Colonic mucosa (tissue), 4 donors: ENCODE results near the gene TUBA1C. TPM values are rescaled to one million over a fixed set of nuclear protein-coding genes. Genes with fewer than 3 reads are reported as not detected.

Source experiments
- DNase-seq: peaks from one replicate; pipeline ENCODE4 v3.0.0-alpha.2; 2020
- H3K27ac ChIP-seq: fragments of 200-600 bp; one replicate; pipeline ENCODE4 v1.8.0; 2021
- H3K27me3 ChIP-seq: fragments of 200-600 bp; one replicate; pipeline ENCODE4 v1.8.0; 2021
- H3K36me3 ChIP-seq: fragments of 200-600 bp; one replicate; pipeline ENCODE4 v1.8.0; 2021
- H3K4me1 ChIP-seq: fragments of 200-600 bp; one replicate; pipeline ENCODE4 v1.8.0; 2021; ENCODE audit warnings: mild to moderate bottlenecking
- H3K4me3 ChIP-seq: fragments of 200-600 bp; one replicate; pipeline ENCODE4 v1.8.0; 2021
- H3K9ac ChIP-seq, 2 donors: one replicate each; pipeline ENCODE4 v1.7.0; 2013; ENCODE audit warnings: control low read depth in 2 of 2, low read depth in 2 of 2, low read length in 2 of 2
- H3K9me3 ChIP-seq: fragments of 200-600 bp; one replicate; pipeline ENCODE4 v1.8.0; 2021
- CTCF ChIP-seq: fragments of 200-600 bp; IDR thresholded peaks from one replicate; pipeline ENCODE4 v1.8.0; 2022; ENCODE audit warnings: antibody characterized with exemption, mild to moderate bottlenecking
- intact Hi-C: fragments of 100-400 bp; cut with DNase I; formaldehyde crosslinking; loops from one replicate; pipeline ENCODE4 v1.14.1; 2022
- total RNA-seq, 2 donors: library from RNA; stranded (reverse); fragmentation: NEBNext Ultra II Directional in 1 of 2; extraction: Animal tissue kit (Norgen Biotek cat#: 25700) in 1 of 2; gene quantifications; one replicate each; pipeline ENCODE4 v1.2.1, GENCODE V29; 2021
- donor health status: healthy.
- donor health status: DM: no; HTN: no; CAD: no.
- donor health status: DM: no; HTN: no; CAD: no.

Gene TUBA1C
- total RNA-seq, 2 donors from 2014 or later: 183 to 368 TPM

GRCh38 chr12:49225576-49226166, 39.2 kb upstream of the TUBA1C start:
- no peaks in the 10 kb centered on the region for H3K27me3 ChIP-seq
- intact Hi-C loops: no loop called here
- DNase-seq: no peak
- no peaks in the 10 kb centered on the region for H3K9me3 ChIP-seq
- H3K36me3 ChIP-seq: no peaks in the 10 kb centered on the region
- TF ChIP-seq CTCF: no peak
- no peak overlapping the region for H3K27ac ChIP-seq
- no peaks in the 10 kb centered on the region for H3K4me1 ChIP-seq
- H3K4me3 ChIP-seq: no peak overlapping the region
- H3K9ac ChIP-seq: no peak overlapping the region

GRCh38 chr12:49227713-49228112, 37.2 kb upstream of the TUBA1C start:
- H3K36me3 ChIP-seq: no peaks in the 10 kb centered on the region
- H3K27ac ChIP-seq: no peak overlapping the region
- H3K4me3 ChIP-seq: no peak overlapping the region
- H3K4me1 ChIP-seq: no peaks in the 10 kb centered on the region
- H3K9ac ChIP-seq: no peak overlapping the region
- intact Hi-C loops: no loop called here
- DNase-seq: no peak
- no peaks in the 10 kb centered on the region for H3K27me3 ChIP-seq
- H3K9me3 ChIP-seq: no peaks in the 10 kb centered on the region
- no peak for TF ChIP-seq CTCF

- intact Hi-C loops: no loop called here
- H3K4me3 ChIP-seq: no peak overlapping the region
- no peak overlapping the region for H3K27ac ChIP-seq
- H3K9me3 ChIP-seq: no peaks in the 10 kb centered on the region
- H3K4me1 ChIP-seq: no peaks in the 10 kb centered on the region
- no peak for TF ChIP-seq CTCF
- H3K27me3 ChIP-seq: no peaks in the 10 kb centered on the region
- no peak overlapping the region for H3K9ac ChIP-seq
- no peak for DNase-seq
- H3K36me3 ChIP-seq: no peaks in the 10 kb centered on the region
These were observed 36.2 kb upstream of the TUBA1C start for GRCh38 chr12:49228653-49229052.

- TF ChIP-seq CTCF: no peak
- DNase-seq: no peak
- intact Hi-C loops: loop anchor here (5.0 kb wide), 1 partner anchor 43 kb away; the partner anchor contains the start of gene TUBA1A
- H3K27me3 ChIP-seq: no peaks in the 10 kb centered on the region
- H3K9me3 ChIP-seq: no peaks in the 10 kb centered on the region
- no peak overlapping the region for H3K9ac ChIP-seq
- no peaks in the 10 kb centered on the region for H3K36me3 ChIP-seq
- H3K4me1 ChIP-seq: no peaks in the 10 kb centered on the region
- no peak overlapping the region for H3K4me3 ChIP-seq
- no peak overlapping the region for H3K27ac ChIP-seq
These were observed 34.6 kb upstream of the TUBA1C start for GRCh38 chr12:49230176-49230804.

- H3K27me3 ChIP-seq: no peaks in the 10 kb centered on the region
- H3K4me3 ChIP-seq: no peak overlapping the region
- no peak for TF ChIP-seq CTCF
- no peaks in the 10 kb centered on the region for H3K36me3 ChIP-seq
- H3K9ac ChIP-seq: no peak overlapping the region
- no peak for DNase-seq
- H3K27ac ChIP-seq: peak overlapping the region; percentile 0
- intact Hi-C loops: loop anchor here (5.0 kb wide), 1 partner anchor 43 kb away; the partner anchor contains the start of gene TUBA1A
- no peaks in the 10 kb centered on the region for H3K9me3 ChIP-seq
- H3K4me1 ChIP-seq: no peaks in the 10 kb centered on the region
These were observed 34.1 kb upstream of the TUBA1C start for GRCh38 chr12:49230805-49231194.
